Glutamatergic neuron (in vitro differentiated cells): ENCODE data around the gene USH2A. TPM values are rescaled to one million over a fixed set of nuclear protein-coding genes. Genes with fewer than 3 reads are reported as not detected.

Experiments used
- DNase-seq: peaks from one replicate; pipeline ENCODE4 v3.0.0; 2022
- H3K27ac Mint-ChIP-seq: one replicate; pipeline ENCODE4 v1.8.0; 2020; ENCODE audit warnings: mild to moderate bottlenecking, mixed read lengths, inconsistent platforms; ENCODE audit not compliant: unreplicated experiment
- H3K27me3 Mint-ChIP-seq: one replicate; pipeline ENCODE4 v1.8.0; 2020; ENCODE audit warnings: mild to moderate bottlenecking, moderate library complexity, mixed read lengths, inconsistent platforms; ENCODE audit not compliant: unreplicated experiment
- H3K36me3 Mint-ChIP-seq: one replicate; pipeline ENCODE4 v1.8.0; 2020; ENCODE audit warnings: mild to moderate bottlenecking, mixed read lengths, inconsistent platforms; ENCODE audit not compliant: unreplicated experiment
- H3K4me1 Mint-ChIP-seq: one replicate; pipeline ENCODE4 v1.8.0; 2020; ENCODE audit warnings: mild to moderate bottlenecking, low read depth, mixed read lengths, inconsistent platforms; ENCODE audit not compliant: unreplicated experiment
- H3K4me3 Mint-ChIP-seq: one replicate; pipeline ENCODE4 v1.8.0; 2020; ENCODE audit warnings: mild to moderate bottlenecking, mixed read lengths, inconsistent platforms; ENCODE audit not compliant: unreplicated experiment
- H3K9me3 Mint-ChIP-seq: one replicate; pipeline ENCODE4 v1.8.0; 2020; ENCODE audit warnings: mild to moderate bottlenecking, moderate library complexity, mixed read lengths, inconsistent platforms; ENCODE audit not compliant: unreplicated experiment
- CTCF ChIP-seq: fragments of 200-600 bp; sonication (generic); IDR thresholded peaks from one replicate; pipeline ENCODE4 v1.5.0; 2021; ENCODE audit not compliant: partially characterized antibody, unreplicated experiment
- total RNA-seq: library from RNA; stranded (reverse); fragmentation: NEBNext Ultra II Directional; extraction: Animal tissue kit (Norgen Biotek cat#: 25700); gene quantifications from one replicate; pipeline ENCODE4 v1.2.1, GENCODE V29; 2021; ENCODE audit not compliant: unreplicated experiment

The USH2A gene
- total RNA-seq, 1 donor from 2014 or later, result not detected

- Mint-ChIP-seq H3K4me1 (peaks cover 22% of the 10 kb centered on the region), H3K27me3 (no peaks in the 10 kb centered on the region), H3K9me3 (no peaks in the 10 kb centered on the region), H3K36me3 (no peaks in the 10 kb centered on the region), H3K27ac (no peak overlapping the region), H3K4me3 (no peak overlapping the region)
- no peak for TF ChIP-seq CTCF
- no peak for DNase-seq
Observed at GRCh38 chr1:216176970-216177369, 246.3 kb downstream of the USH2A start.

- no peak for TF ChIP-seq CTCF
- H3K27ac Mint-ChIP-seq, result no peak overlapping the region
- no peak overlapping the region for H3K4me3 Mint-ChIP-seq
- no peak for DNase-seq
- H3K9me3 Mint-ChIP-seq, result no peaks in the 10 kb centered on the region
- peaks cover 14% of the 10 kb centered on the region for H3K4me1 Mint-ChIP-seq
- no peaks in the 10 kb centered on the region for H3K27me3 Mint-ChIP-seq
- no peaks in the 10 kb centered on the region for H3K36me3 Mint-ChIP-seq
Observed at GRCh38 chr1:216175714-216176113, 247.5 kb downstream of the USH2A start.

- H3K4me3 Mint-ChIP-seq, result no peak overlapping the region
- no peak overlapping the region for H3K27ac Mint-ChIP-seq
- no peak for DNase-seq
- H3K4me1 Mint-ChIP-seq, result peaks cover 2% of the 10 kb centered on the region
- no peaks in the 10 kb centered on the region for H3K36me3 Mint-ChIP-seq
- no peaks in the 10 kb centered on the region for H3K9me3 Mint-ChIP-seq
- no peak for TF ChIP-seq CTCF
- no peaks in the 10 kb centered on the region for H3K27me3 Mint-ChIP-seq
Observed at GRCh38 chr1:216173376-216173995, 249.8 kb downstream of the USH2A start.

GRCh38 chr1:216169351-216169750 lies 253.9 kb downstream of the USH2A start:
- H3K27me3 Mint-ChIP-seq, result no peaks in the 10 kb centered on the region
- no peak for TF ChIP-seq CTCF
- DNase-seq, result no peak
- H3K36me3 Mint-ChIP-seq, result no peaks in the 10 kb centered on the region
- H3K9me3 Mint-ChIP-seq, result no peaks in the 10 kb centered on the region
- no peak overlapping the region for H3K27ac Mint-ChIP-seq
- H3K4me1 Mint-ChIP-seq, result no peaks in the 10 kb centered on the region
- no peak overlapping the region for H3K4me3 Mint-ChIP-seq

- H3K9me3 Mint-ChIP-seq, result no peaks in the 10 kb centered on the region
- H3K27me3 Mint-ChIP-seq, result no peaks in the 10 kb centered on the region
- no peak overlapping the region for H3K4me3 Mint-ChIP-seq
- H3K36me3 Mint-ChIP-seq, result no peaks in the 10 kb centered on the region
- no peak for TF ChIP-seq CTCF
- no peaks in the 10 kb centered on the region for H3K4me1 Mint-ChIP-seq
- no peak overlapping the region for H3K27ac Mint-ChIP-seq
- DNase-seq, result no peak
Observed at GRCh38 chr1:216168546-216168945, 254.7 kb downstream of the USH2A start.
